ENCODE data around the gene PLEKHG7.

PLEKHG7 gene

GRCh38 chr12:92796650-92797049, 93.9 kb downstream of the PLEKHG7 start:
- no peak overlapping the region for H3K23ac ChIP-seq (ENCODE audit: low read depth, low read length, poor library complexity)
- no peak overlapping the region for H2AK5ac ChIP-seq (ENCODE audit: low read depth, low read length)
- no peaks in the 10 kb centered on the region for H3K4me1 ChIP-seq (ENCODE audit: control insufficient read depth in 2 of 2, insufficient read depth in 1 of 2, low read depth in 1 of 2, low read length in 2 of 2)
- H3K9ac ChIP-seq (ENCODE audit: low read depth, low read length, poor library complexity) = no peak overlapping the region
- no peak overlapping the region for H4K91ac ChIP-seq (ENCODE audit: low read depth, low read length, poor library complexity)
- no peak overlapping the region for H3K4me2 ChIP-seq (ENCODE audit: insufficient read depth, low read length, poor library complexity, severe bottlenecking)
- H3K18ac ChIP-seq (ENCODE audit: low read length) = no peak overlapping the region
- H2BK15ac ChIP-seq (ENCODE audit: low read length) = no peak overlapping the region
- no peak for DNase-seq (ENCODE audit: low spot score)
- no peaks in the 10 kb centered on the region for H3K27me3 ChIP-seq (ENCODE audit: control insufficient read depth in 3 of 3, insufficient read depth in 3 of 3, low read depth in 1 of 3, low read length in 3 of 3)
- H2BK120ac ChIP-seq (ENCODE audit: low read depth, low read length) = no peak overlapping the region
- H3K9me3 ChIP-seq (replicated peaks in 1 of 2; ENCODE audit: control insufficient read depth in 2 of 2, insufficient read depth in 1 of 2, low read depth in 1 of 2, low read length in 2 of 2) = no peaks in the 10 kb centered on the region
- H2BK5ac ChIP-seq (ENCODE audit: low read length) = no peak overlapping the region
- H4K8ac ChIP-seq (ENCODE audit: low read depth, low read length) = no peak overlapping the region
- no peak overlapping the region for H3K14ac ChIP-seq (ENCODE audit: low read length)
- H3K4me3 ChIP-seq (ENCODE audit: low read length in 2 of 2) = no peak overlapping the region
- H3K79me1 ChIP-seq (ENCODE audit: low read depth, low read length) = no peaks in the 10 kb centered on the region
- no peak overlapping the region for H2AFZ ChIP-seq (ENCODE audit: low read length)
- no peak overlapping the region for H3K27ac ChIP-seq (replicated peaks; ENCODE audit: low read length)
- H2BK12ac ChIP-seq (ENCODE audit: low read length) = no peak overlapping the region
- H3K36me3 ChIP-seq (replicated peaks in 1 of 2; ENCODE audit: control insufficient read depth in 2 of 2, insufficient read depth in 2 of 2, low read length in 2 of 2) = peaks cover 0 to 52% of the 10 kb centered on the region in 2 donors
- no peak overlapping the region for H3K4ac ChIP-seq (ENCODE audit: low read length)

- Histone ChIP-seq H3K27me3 (ENCODE audit: control insufficient read depth in 3 of 3, insufficient read depth in 3 of 3, low read depth in 1 of 3, low read length in 3 of 3) (no peaks in the 10 kb centered on the region), H2BK15ac (ENCODE audit: low read length) (no peak overlapping the region), H3K9me3 (replicated peaks in 1 of 2; ENCODE audit: control insufficient read depth in 2 of 2, insufficient read depth in 1 of 2, low read depth in 1 of 2, low read length in 2 of 2) (peaks cover 0 to 8% of the 10 kb centered on the region in 2 donors), H2AFZ (ENCODE audit: low read length) (no peak overlapping the region), H3K18ac (ENCODE audit: low read length) (no peak overlapping the region), H2AK5ac (ENCODE audit: low read depth, low read length) (no peak overlapping the region), H3K4me1 (ENCODE audit: control insufficient read depth in 2 of 2, insufficient read depth in 1 of 2, low read depth in 1 of 2, low read length in 2 of 2) (no peaks in the 10 kb centered on the region), H3K14ac (ENCODE audit: low read length) (no peak overlapping the region), H3K9ac (ENCODE audit: low read depth, low read length, poor library complexity) (no peak overlapping the region), H3K23ac (ENCODE audit: low read depth, low read length, poor library complexity) (no peak overlapping the region), H3K4me2 (ENCODE audit: insufficient read depth, low read length, poor library complexity, severe bottlenecking) (no peak overlapping the region), H4K91ac (ENCODE audit: low read depth, low read length, poor library complexity) (no peak overlapping the region), H3K79me1 (ENCODE audit: low read depth, low read length) (no peaks in the 10 kb centered on the region), H3K36me3 (replicated peaks in 1 of 2; ENCODE audit: control insufficient read depth in 2 of 2, insufficient read depth in 2 of 2, low read length in 2 of 2) (peaks cover 0 to 59% of the 10 kb centered on the region in 2 donors), H2BK12ac (ENCODE audit: low read length) (no peak overlapping the region), H2BK120ac (ENCODE audit: low read depth, low read length) (no peak overlapping the region), H3K27ac (replicated peaks; ENCODE audit: low read length) (no peak overlapping the region), H3K4ac (ENCODE audit: low read length) (no peak overlapping the region), H3K4me3 (ENCODE audit: low read length in 2 of 2) (no peak overlapping the region), H4K8ac (ENCODE audit: low read depth, low read length) (no peak overlapping the region), H2BK5ac (ENCODE audit: low read length) (no peak overlapping the region)
- no peak for DNase-seq (ENCODE audit: low spot score)
- no CpG with 5 or more reads among the region's 3 CpGs for WGBS, 2 donors (ENCODE audit: extremely low coverage in 2 of 2, insufficient read length in 2 of 2, insufficient replicate concordance in 1 of 2)
These were observed 100.1 kb downstream of the PLEKHG7 start for GRCh38 chr12:92802906-92803305.

- no peak overlapping the region for H2AK5ac ChIP-seq (ENCODE audit: low read depth, low read length)
- no peak overlapping the region for H3K9ac ChIP-seq (ENCODE audit: low read depth, low read length, poor library complexity)
- H2BK5ac ChIP-seq (ENCODE audit: low read length) = no peak overlapping the region
- no peak overlapping the region for H2AFZ ChIP-seq (ENCODE audit: low read length)
- H3K18ac ChIP-seq (ENCODE audit: low read length) = no peak overlapping the region
- WGBS, 2 donors (ENCODE audit: extremely low coverage in 2 of 2, insufficient read length in 2 of 2, insufficient replicate concordance in 1 of 2) = no CpG with 5 or more reads among the region's 1 CpG
- no peak overlapping the region for H2BK120ac ChIP-seq (ENCODE audit: low read depth, low read length)
- H3K79me1 ChIP-seq (ENCODE audit: low read depth, low read length) = no peaks in the 10 kb centered on the region
- no peaks in the 10 kb centered on the region for H3K27me3 ChIP-seq (ENCODE audit: control insufficient read depth in 3 of 3, insufficient read depth in 3 of 3, low read depth in 1 of 3, low read length in 3 of 3)
- no peak overlapping the region for H3K4ac ChIP-seq (ENCODE audit: low read length)
- no peak overlapping the region for H4K8ac ChIP-seq (ENCODE audit: low read depth, low read length)
- H3K4me1 ChIP-seq (ENCODE audit: control insufficient read depth in 2 of 2, insufficient read depth in 1 of 2, low read depth in 1 of 2, low read length in 2 of 2) = no peaks in the 10 kb centered on the region
- no peak overlapping the region for H3K4me2 ChIP-seq (ENCODE audit: insufficient read depth, low read length, poor library complexity, severe bottlenecking)
- H3K4me3 ChIP-seq (ENCODE audit: low read length in 2 of 2) = no peak overlapping the region
- H3K23ac ChIP-seq (ENCODE audit: low read depth, low read length, poor library complexity) = no peak overlapping the region
- peaks cover 0 to 8% of the 10 kb centered on the region in 2 donors for H3K9me3 ChIP-seq (replicated peaks in 1 of 2; ENCODE audit: control insufficient read depth in 2 of 2, insufficient read depth in 1 of 2, low read depth in 1 of 2, low read length in 2 of 2)
- no peak overlapping the region for H2BK15ac ChIP-seq (ENCODE audit: low read length)
- no peak overlapping the region for H3K14ac ChIP-seq (ENCODE audit: low read length)
- no peak overlapping the region for H4K91ac ChIP-seq (ENCODE audit: low read depth, low read length, poor library complexity)
- DNase-seq (ENCODE audit: low spot score) = no peak
- no peak overlapping the region for H2BK12ac ChIP-seq (ENCODE audit: low read length)
- peaks cover 0 to 61% of the 10 kb centered on the region in 2 donors for H3K36me3 ChIP-seq (replicated peaks in 1 of 2; ENCODE audit: control insufficient read depth in 2 of 2, insufficient read depth in 2 of 2, low read length in 2 of 2)
- H3K27ac ChIP-seq (replicated peaks; ENCODE audit: low read length) = no peak overlapping the region
These were observed 101.1 kb downstream of the PLEKHG7 start for GRCh38 chr12:92803903-92804302.

- Histone ChIP-seq H3K4me3 (ENCODE audit: low read length in 2 of 2) (no peak overlapping the region), H4K8ac (ENCODE audit: low read depth, low read length) (no peak overlapping the region), H3K9me3 (replicated peaks in 1 of 2; ENCODE audit: control insufficient read depth in 2 of 2, insufficient read depth in 1 of 2, low read depth in 1 of 2, low read length in 2 of 2) (peaks cover 0 to 8% of the 10 kb centered on the region in 2 donors), H2BK5ac (ENCODE audit: low read length) (no peak overlapping the region), H3K9ac (ENCODE audit: low read depth, low read length, poor library complexity) (no peak overlapping the region), H2AK5ac (ENCODE audit: low read depth, low read length) (no peak overlapping the region), H3K23ac (ENCODE audit: low read depth, low read length, poor library complexity) (no peak overlapping the region), H4K91ac (ENCODE audit: low read depth, low read length, poor library complexity) (no peak overlapping the region), H2AFZ (ENCODE audit: low read length) (no peak overlapping the region), H2BK12ac (ENCODE audit: low read length) (no peak overlapping the region), H3K4ac (ENCODE audit: low read length) (no peak overlapping the region), H3K14ac (ENCODE audit: low read length) (no peak overlapping the region), H3K4me2 (ENCODE audit: insufficient read depth, low read length, poor library complexity, severe bottlenecking) (no peak overlapping the region), H3K18ac (ENCODE audit: low read length) (no peak overlapping the region), H3K79me1 (ENCODE audit: low read depth, low read length) (no peaks in the 10 kb centered on the region), H3K36me3 (replicated peaks in 1 of 2; ENCODE audit: control insufficient read depth in 2 of 2, insufficient read depth in 2 of 2, low read length in 2 of 2) (peaks cover 0 to 52% of the 10 kb centered on the region in 2 donors), H2BK15ac (ENCODE audit: low read length) (no peak overlapping the region), H3K27ac (replicated peaks; ENCODE audit: low read length) (no peak overlapping the region), H3K27me3 (ENCODE audit: control insufficient read depth in 3 of 3, insufficient read depth in 3 of 3, low read depth in 1 of 3, low read length in 3 of 3) (no peaks in the 10 kb centered on the region), H3K4me1 (ENCODE audit: control insufficient read depth in 2 of 2, insufficient read depth in 1 of 2, low read depth in 1 of 2, low read length in 2 of 2) (no peaks in the 10 kb centered on the region), H2BK120ac (ENCODE audit: low read depth, low read length) (no peak overlapping the region)
- no CpG with 5 or more reads among the region's 4 CpGs for WGBS, 2 donors (ENCODE audit: extremely low coverage in 2 of 2, insufficient read length in 2 of 2, insufficient replicate concordance in 1 of 2)
- no peak for DNase-seq (ENCODE audit: low spot score)
These were observed 107.6 kb downstream of the PLEKHG7 start for GRCh38 chr12:92810370-92810769.
